ENCODE measurements around the gene CCDC6. TPM values are rescaled to one million over a fixed set of nuclear protein-coding genes. Genes with fewer than 3 reads are reported as not detected.

CCDC6 gene
- total RNA-seq, 1 experiment from 2014 or later = 54.9 TPM

GRCh38 chr10:59913547-59914237, 7.3 kb upstream of the CCDC6 start:
- Histone ChIP-seq H3K27ac (ENCODE audit: low read depth, low read length) (no peak overlapping the region), H3K27me3 (ENCODE audit: insufficient read depth, low read length) (no peaks in the 10 kb centered on the region), H3K9me2 (ENCODE audit: insufficient read depth) (no peaks in the 10 kb centered on the region), H3K4me3 (replicated peaks in 1 of 2; ENCODE audit: low read depth in 1 of 2, low read length in 2 of 2) (no peak overlapping the region), H3K9ac (ENCODE audit: low read length) (no peak overlapping the region), H3K4me1 (ENCODE audit: control insufficient read depth in 1 of 2, insufficient read depth in 2 of 2, low read length in 2 of 2) (peaks cover 3 to 4% of the 10 kb centered on the region in 2 experiments), H3K4me2 (ENCODE audit: low read length) (no peak overlapping the region), H3K9me3 (ENCODE audit: control insufficient read depth in 1 of 2, insufficient read depth in 1 of 2, low read depth in 1 of 2, low read length in 2 of 2) (no peaks in the 10 kb centered on the region), H3K79me2 (ENCODE audit: insufficient read depth, low read length) (no peaks in the 10 kb centered on the region), H2AFZ (ENCODE audit: low read depth, low read length, poor library complexity, severe bottlenecking) (no peak overlapping the region), H3K36me3 (ENCODE audit: control insufficient read depth in 1 of 2, insufficient read depth in 2 of 2, low read length in 2 of 2) (no peaks in the 10 kb centered on the region), H4K20me1 (ENCODE audit: insufficient read depth) (no peaks in the 10 kb centered on the region)
- BruUV-seq (replicated peaks) = no TSS peak
- ChIA-PET CTCF (no interaction called here), RAD21 (ENCODE audit: low non-redundant PET in 1 of 2, low total read pairs in 2 of 2, uncharacterized antibody in 2 of 2, unreplicated experiment in 2 of 2) (no interaction called here), POLR2A (no interaction called here)
- intact Hi-C loops (cut with micrococcal nuclease) = no loop called here
- ATAC-seq (no peak), DNase-seq (ENCODE audit: low read depth, low spot score) (no peak)
- TF ChIP-seq EGR1 (IDR thresholded peaks at IDR 0.05; ENCODE audit: low read depth) (no peak), EZH2phosphoT487 (IDR thresholded peaks at IDR 0.05; ENCODE audit: borderline replicate concordance) (no peak), TCF7L2 (IDR thresholded peaks at IDR 0.05; ENCODE audit: borderline replicate concordance, extremely low read depth, insufficient read depth, insufficient read length) (no peak), SRF (IDR thresholded peaks at IDR 0.05; ENCODE audit: low read depth) (no peak), REST (IDR thresholded peaks at IDR 0.05; ENCODE audit: low read depth) (no peak), FOSL1 (IDR thresholded peaks at IDR 0.05; ENCODE audit: low read depth) (no peak), CBX3 (IDR thresholded peaks at IDR 0.05; ENCODE audit: low read depth) (no peak), JUND (IDR thresholded peaks at IDR 0.05) (no peak), ZBTB33 (IDR thresholded peaks at IDR 0.05; ENCODE audit: extremely low read depth, insufficient replicate concordance, low read length) (no peak), ZNF274 (IDR thresholded peaks at IDR 0.05; ENCODE audit: low read depth, low read length) (no peak), MAX (IDR thresholded peaks at IDR 0.05) (no peak), CTCF (IDR thresholded peaks at IDR 0.05 in 2 of 3, conservative IDR thresholded peaks at IDR 0.05 in 1 of 3; ENCODE audit: borderline replicate concordance in 1 of 3, insufficient read depth in 1 of 3, low read depth in 2 of 3, low read length in 2 of 3) (no peak), SIN3A (IDR thresholded peaks at IDR 0.05; ENCODE audit: low read depth) (no peak), ATF3 (IDR thresholded peaks at IDR 0.05) (no peak), EZH2 (IDR thresholded peaks at IDR 0.05) (no peak), CEBPB (IDR thresholded peaks at IDR 0.05; ENCODE audit: low read depth) (no peak), ZFX (IDR thresholded peaks at IDR 0.05) (no peak), SP1 (IDR thresholded peaks at IDR 0.05; ENCODE audit: low read depth) (no peak)
